AG04449 (cell line): Measurements from ENCODE around the gene CSHL1.
"Not testable (repeated sequence)": the region's sequence is repeated elsewhere in the genome, so short reads cannot be mapped to it uniquely, and the experiment has no call there.

Experiments used
- CTCF ChIA-PET: fragments of 350-600 bp; formaldehyde crosslinking; extraction: SDS; loops from one replicate; lab custom pipeline; 2021; ENCODE audit warnings: antibody characterized with exemption; lab: Yijun Ruan, JAX
- POLR2A ChIA-PET: fragments of 400-600, 350-600 bp; formaldehyde crosslinking; extraction: SDS; loops from one replicate; lab custom pipeline; 2020; ENCODE audit warnings: antibody characterized with exemption, inconsistent platforms; lab: Yijun Ruan, JAX
- DNase-seq: peaks from one replicate; pipeline ENCODE4 v3.0.0-alpha.2; 2010; ENCODE audit warnings: low read depth, low spot score
- H3K4me3 ChIP-seq: 2 replicates; pipeline ENCODE4 v1.5.1; 2011; ENCODE audit warnings: low read depth, mild to moderate bottlenecking, control low read depth, low read length
- TF ChIP-seq, protein P1 (sequence below): IDR thresholded peaks from one replicate; pipeline ENCODE4 v1.5.1; 2011; ENCODE audit warnings: mild to moderate bottlenecking, moderate library complexity, low read length, control low read depth, inconsistent platforms; ENCODE audit not compliant: insufficient read depth; ENCODE audit errors: missing control alignments

CSHL1 gene

GRCh38 chr17:63907161-63907778 lies 3.8 kb downstream of the CSHL1 start:
- H3K4me3 ChIP-seq, POLR2A ChIA-PET: not testable (repeated sequence)

DNA sequence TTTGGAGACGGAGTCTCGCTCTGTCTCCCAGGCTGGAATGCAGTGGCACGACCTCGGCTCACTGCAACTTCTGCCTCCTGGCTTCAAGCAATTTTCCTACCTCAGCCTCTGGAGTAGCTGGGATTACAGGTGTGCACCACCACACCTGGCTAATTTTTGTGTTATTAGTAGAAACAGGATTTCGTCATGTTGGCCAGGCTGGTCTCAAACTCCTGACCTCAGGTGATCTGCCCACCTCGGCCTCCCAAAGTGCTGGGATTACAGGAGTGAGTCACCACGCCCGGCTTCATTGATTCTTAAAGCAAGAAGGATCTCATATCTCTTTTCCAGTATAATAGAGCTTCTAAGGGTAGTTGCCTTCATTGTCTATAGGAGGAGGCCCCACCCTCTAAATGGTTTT lies 6.3 kb downstream of the CSHL1 start:
- H3K4me3 ChIP-seq, DNase-seq, POLR2A ChIA-PET: not testable (repeated sequence)
- CTCF ChIA-PET = interaction anchor here (0.6 to 8.5 kb wide), 14 partner anchors 12 to 416 kb away, joined by 3 to 79 read pairs (median 7); partner anchors contain the start of gene GH2

More at GRCh38 chr17:63907161-63907778, 3.8 kb downstream of the CSHL1 start:
- DNase-seq = not testable (repeated sequence)
- CTCF ChIA-PET = interaction anchor here (1.3 to 8.5 kb wide), 5 partner anchors 13 to 384 kb away, joined by 3 to 79 read pairs (median 8); no protein-coding TSS in a partner anchor
- TF ChIP-seq, protein P1, sequence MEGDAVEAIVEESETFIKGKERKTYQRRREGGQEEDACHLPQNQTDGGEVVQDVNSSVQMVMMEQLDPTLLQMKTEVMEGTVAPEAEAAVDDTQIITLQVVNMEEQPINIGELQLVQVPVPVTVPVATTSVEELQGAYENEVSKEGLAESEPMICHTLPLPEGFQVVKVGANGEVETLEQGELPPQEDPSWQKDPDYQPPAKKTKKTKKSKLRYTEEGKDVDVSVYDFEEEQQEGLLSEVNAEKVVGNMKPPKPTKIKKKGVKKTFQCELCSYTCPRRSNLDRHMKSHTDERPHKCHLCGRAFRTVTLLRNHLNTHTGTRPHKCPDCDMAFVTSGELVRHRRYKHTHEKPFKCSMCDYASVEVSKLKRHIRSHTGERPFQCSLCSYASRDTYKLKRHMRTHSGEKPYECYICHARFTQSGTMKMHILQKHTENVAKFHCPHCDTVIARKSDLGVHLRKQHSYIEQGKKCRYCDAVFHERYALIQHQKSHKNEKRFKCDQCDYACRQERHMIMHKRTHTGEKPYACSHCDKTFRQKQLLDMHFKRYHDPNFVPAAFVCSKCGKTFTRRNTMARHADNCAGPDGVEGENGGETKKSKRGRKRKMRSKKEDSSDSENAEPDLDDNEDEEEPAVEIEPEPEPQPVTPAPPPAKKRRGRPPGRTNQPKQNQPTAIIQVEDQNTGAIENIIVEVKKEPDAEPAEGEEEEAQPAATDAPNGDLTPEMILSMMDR = peak; percentile 12

- CTCF ChIA-PET = interaction anchor here (1.0 to 8.5 kb wide), 11 partner anchors 8 to 375 kb away, joined by 3 to 79 read pairs (median 16); partner anchors contain the start of genes CSHL1 and GH2
- POLR2A ChIA-PET, DNase-seq, H3K4me3 ChIP-seq: not testable (repeated sequence)
Observed at GRCh38 chr17:63903787-63904201, 7.3 kb downstream of the CSHL1 start.

- not testable (repeated sequence) for H3K4me3 ChIP-seq, DNase-seq
- CTCF ChIA-PET = interaction anchor here (0.6 to 8.5 kb wide), 20 partner anchors 10 to 231 kb away, joined by 3 to 79 read pairs (median 5); partner anchors contain the start of genes CSHL1 and GH2
- POLR2A ChIA-PET = interaction anchor here (0.6 kb wide), 1 partner anchor 38 kb away, joined by 3 read pairs; no protein-coding TSS in a partner anchor
Observed at GRCh38 chr17:63901971-63902370, 9.1 kb downstream of the CSHL1 start.

- CTCF ChIA-PET = interaction anchor here (1.2 to 1.9 kb wide), 2 partner anchors 10 to 130 kb away, joined by 3 to 5 read pairs; no protein-coding TSS in a partner anchor
- H3K4me3 ChIP-seq, DNase-seq, POLR2A ChIA-PET: not testable (repeated sequence)
Observed at GRCh38 chr17:63898899-63899798, 11.9 kb downstream of the CSHL1 start.

GRCh38 chr17:63896524-63897354 lies 14.3 kb downstream of the CSHL1 start, which contains the start of gene CSH1:
Gene CSH1, minus strand, starts transcription at chr17:63896574. Its CDS starts 63 bp downstream, at chr17:63896511.
- DNase-seq, H3K4me3 ChIP-seq, POLR2A ChIA-PET: not testable (repeated sequence)
- CTCF ChIA-PET = interaction anchor here (1.9 kb wide), 1 partner anchor 8 kb away, joined by 5 read pairs; no protein-coding TSS in a partner anchor

DNA sequence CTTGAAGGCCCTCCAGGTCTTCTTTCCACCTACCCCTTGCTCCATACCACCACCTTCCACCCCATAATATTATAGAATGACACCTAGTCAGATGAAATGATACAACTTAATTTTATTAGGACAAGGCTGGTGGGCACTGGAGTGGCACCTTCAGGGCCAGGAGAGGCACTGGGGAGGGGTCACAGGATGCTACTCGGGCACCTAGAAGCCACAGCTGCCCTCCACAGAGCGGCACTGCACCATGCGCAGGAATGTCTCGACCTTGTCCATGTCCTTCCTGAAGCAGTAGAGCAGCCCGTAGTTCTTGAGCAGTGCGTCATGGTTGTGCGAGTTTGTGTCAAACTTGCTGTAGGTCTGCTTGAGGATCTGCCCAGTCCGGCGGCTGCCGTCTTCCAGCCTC lies 16.2 kb downstream of the CSHL1 start:
- CTCF ChIA-PET, H3K4me3 ChIP-seq, POLR2A ChIA-PET, DNase-seq: not testable (repeated sequence)

GRCh38 chr17:63894021-63894420 lies 17.0 kb downstream of the CSHL1 start:
- CTCF ChIA-PET = interaction anchor here (4.5 kb wide), 1 partner anchor 12 kb away, joined by 22 read pairs; the partner anchor contains the start of gene GH2

GRCh38 chr17:63892316-63893037 lies 18.6 kb downstream of the CSHL1 start:
- CTCF ChIA-PET = interaction anchor here (1.8 to 6.6 kb wide), 3 partner anchors 10 to 19 kb away, joined by 4 to 63 read pairs (median 22); partner anchors contain the start of genes CSHL1 and GH2
- H3K4me3 ChIP-seq, POLR2A ChIA-PET, DNase-seq: not testable (repeated sequence)

More at GRCh38 chr17:63894021-63894420, 17.0 kb downstream of the CSHL1 start:
- POLR2A ChIA-PET, H3K4me3 ChIP-seq, DNase-seq: not testable (repeated sequence)
